A549 (cell line): ENCODE data around the gene SEMA4D. TPM values are rescaled to one million over a fixed set of nuclear protein-coding genes. Genes with fewer than 3 reads are reported as not detected.

Experiments
- ATAC-seq, 2 experiments: fragments of 200-7000 bp in 1 of 2; fragments of >200 bp in 1 of 2; cut with Nextera tagmentation in 1 of 2; cut with Tn5 transposase in 1 of 2; 3 replicates each; pipeline versions ENCODE4 v1.8.0 to v1.9.1; 2018 to 2020; ENCODE audit warnings: mild to moderate bottlenecking in 1 of 2, moderate library complexity in 1 of 2
- CTCF ChIA-PET: fragments of 300-600 bp; sonication (Branson Sonifier 250); formaldehyde crosslinking; extraction: SDS; loops from one replicate; lab custom pipeline; 2021; ENCODE audit warnings: antibody characterized with exemption, inconsistent platforms; lab: Yijun Ruan, JAX
- POLR2A ChIA-PET: fragments of 350-600 bp; formaldehyde crosslinking; extraction: SDS; loops from one replicate; lab custom pipeline; 2021; ENCODE audit warnings: antibody characterized with exemption, inconsistent platforms; lab: Yijun Ruan, JAX
- DNase-seq, 2 experiments: peaks; one replicate each; pipeline versions ENCODE4 v3.0.0 to v3.0.0-alpha.2; 2011 to 2016; ENCODE audit warnings: low read depth in 1 of 2, low spot score in 1 of 2
- FAIRE-seq: peaks from 2 replicates; lab custom pipeline; 2011; peaks lifted over from hg19 to GRCh38; lab: Jason Lieb, UNC
- H3K27ac ChIP-seq, 2 experiments: fragments of >200 bp; sonication (Bioruptor Twin); formaldehyde crosslinking; 3 replicates each; pipeline ENCODE4 v1.5.1; 2016 to 2017
- H3K4me1 ChIP-seq: fragments of >200 bp; sonication (Bioruptor Twin); formaldehyde crosslinking; 3 replicates; pipeline ENCODE4 v1.6.1; 2016
- H3K4me2 ChIP-seq: fragments of >200 bp; sonication (Bioruptor Twin); formaldehyde crosslinking; 3 replicates; pipeline ENCODE4 v1.6.1; 2016
- H3K4me3 ChIP-seq: fragments of >200 bp; sonication (Bioruptor Twin); formaldehyde crosslinking; 3 replicates; pipeline ENCODE4 v1.5.1; 2016
- H3K9me3 ChIP-seq: fragments of >200 bp; sonication (Bioruptor Twin); formaldehyde crosslinking; 3 replicates; pipeline ENCODE4 v1.6.1; 2016
- BHLHE40 ChIP-seq: IDR thresholded peaks from 2 replicates; pipeline ENCODE4 v1.6.1; 2012; ENCODE audit warnings: low read depth, low read length, inconsistent platforms
- CHD2 ChIP-seq: fragments of 150-350 bp; IDR thresholded peaks from 2 replicates; pipeline ENCODE4 v1.6.1; 2014; ENCODE audit warnings: low read length; ENCODE audit not compliant: partially characterized antibody
- EHMT2 ChIP-seq: fragments of 200-600 bp; sonication (generic); IDR thresholded peaks from 2 replicates; pipeline ENCODE4 v1.6.1; 2016; ENCODE audit warnings: antibody characterized with exemption, low read depth, mild to moderate bottlenecking, moderate library complexity
- EP300 ChIP-seq, 2 experiments: fragments of >200 bp; sonication (Bioruptor Twin); formaldehyde crosslinking; IDR thresholded peaks; 2 replicates in 1 of 2; 3 replicates in 1 of 2; pipeline ENCODE4 v1.6.1; 2016 to 2017
- HDAC2 ChIP-seq: fragments of 200-600 bp; sonication (generic); IDR thresholded peaks from 2 replicates; pipeline ENCODE4 v1.6.1; 2016
- HEYL ChIP-seq: fragments of 250-450 bp; sonication (Bioruptor Pico); IDR thresholded peaks from 2 replicates; pipeline ENCODE4 v1.8.0; 2021; ENCODE audit warnings: mild to moderate bottlenecking, moderate library complexity
- JUN ChIP-seq, 2 experiments: fragments of >200 bp; sonication (Bioruptor Twin); formaldehyde crosslinking; IDR thresholded peaks; 2 replicates in 1 of 2; 3 replicates in 1 of 2; pipeline ENCODE4 v1.6.1; 2016 to 2017
- MAFK ChIP-seq: fragments of 450-650 bp; IDR thresholded peaks from 2 replicates; pipeline ENCODE4 v1.6.1; 2014; ENCODE audit not compliant: partially characterized antibody
- MYC ChIP-seq: IDR thresholded peaks from 2 replicates; pipeline ENCODE4 v1.6.1; 2012; ENCODE audit warnings: mild to moderate bottlenecking, inconsistent platforms, low read length, improper control_type of control experiment, borderline replicate concordance
- NFE2L2 ChIP-seq: fragments of 150-350 bp; conservative IDR thresholded peaks from 2 replicates; pipeline ENCODE4 v1.6.1; 2014; ENCODE audit warnings: low read length
- NPAS2 ChIP-seq: fragments of 250-450 bp; sonication (Bioruptor Pico); IDR thresholded peaks from 2 replicates; pipeline ENCODE4 v1.8.0; 2022; ENCODE audit warnings: mild to moderate bottlenecking, moderate library complexity, borderline replicate concordance
- NR3C1 ChIP-seq: fragments of >200 bp; sonication (Bioruptor Twin); formaldehyde crosslinking; IDR thresholded peaks from 3 replicates; pipeline ENCODE4 v1.6.1; 2017
- RAD21 ChIP-seq, 2 experiments: fragments of >200 bp in 1 of 2; sonication (Bioruptor Twin) in 1 of 2; formaldehyde crosslinking in 1 of 2; IDR thresholded peaks in 1 of 2; conservative IDR thresholded peaks in 1 of 2; 2 replicates in 1 of 2; 3 replicates in 1 of 2; pipeline ENCODE4 v1.6.1; 2012 to 2018; ENCODE audit warnings: inconsistent platforms in 1 of 2
- RARB ChIP-seq: fragments of 250-450 bp; sonication (Bioruptor Pico); IDR thresholded peaks from 2 replicates; pipeline ENCODE4 v1.8.0; 2021; ENCODE audit warnings: mild to moderate bottlenecking, moderate library complexity
- RCOR1 ChIP-seq: fragments of 150-350 bp; IDR thresholded peaks from 2 replicates; pipeline ENCODE4 v1.6.1; 2014; ENCODE audit warnings: antibody characterized with exemption, low read length, low read depth
- WGBS: methylation state at CpG from one replicate; pipeline ENCODE4 v1.1.6; 2017; ENCODE audit errors: missing lambda C conversion rate; 5-methylcytosine and 5-hydroxymethylcytosine counted together
- polyA plus RNA-seq, 4 experiments: library from polyadenylated mRNA; depleted of rRNA in 3 of 4; stranded (reverse); fragments of >200 nt; fragmentation: RNase III in 1 of 4; extraction: RNeasy Plus Mini Kit Qiagen cat#74134 plus additional on column Dnase treatment in 1 of 4; gene quantifications; 2 replicates in 3 of 4; 3 replicates in 1 of 4; pipeline ENCODE4 v1.2.3, GENCODE V29; 2011 to 2017
- TF ChIP-seq, protein P1 (sequence below): fragments of >200 bp; sonication (Bioruptor Twin); formaldehyde crosslinking; IDR thresholded peaks from 3 replicates; pipeline ENCODE4 v1.5.1; 2016
- TF ChIP-seq, protein P2 (sequence below): fragments of 450-650 bp; IDR thresholded peaks from 2 replicates; pipeline ENCODE4 v1.6.1; 2014; ENCODE audit warnings: antibody characterized with exemption
- TF ChIP-seq, protein P3 (sequence below): fragments of 200-600 bp; sonication (generic); IDR thresholded peaks from 2 replicates; pipeline ENCODE4 v1.6.1; 2016; ENCODE audit warnings: antibody characterized with exemption, mild to moderate bottlenecking, moderate library complexity
- TF ChIP-seq, protein P4 (sequence below): IDR thresholded peaks from 2 replicates; pipeline ENCODE4 v1.6.1; 2012
- TF ChIP-seq, protein P5 (sequence below): fragments of 250-450 bp; sonication (Bioruptor Pico); IDR thresholded peaks from 2 replicates; pipeline ENCODE4 v1.5.0; 2020; ENCODE audit warnings: low read depth, mild to moderate bottlenecking, moderate library complexity

Gene SEMA4D
- polyA plus RNA-seq, 2 of the 4 experiments (the other 2 are of a cell fraction): 5.3 to 7.2 TPM

DNA sequence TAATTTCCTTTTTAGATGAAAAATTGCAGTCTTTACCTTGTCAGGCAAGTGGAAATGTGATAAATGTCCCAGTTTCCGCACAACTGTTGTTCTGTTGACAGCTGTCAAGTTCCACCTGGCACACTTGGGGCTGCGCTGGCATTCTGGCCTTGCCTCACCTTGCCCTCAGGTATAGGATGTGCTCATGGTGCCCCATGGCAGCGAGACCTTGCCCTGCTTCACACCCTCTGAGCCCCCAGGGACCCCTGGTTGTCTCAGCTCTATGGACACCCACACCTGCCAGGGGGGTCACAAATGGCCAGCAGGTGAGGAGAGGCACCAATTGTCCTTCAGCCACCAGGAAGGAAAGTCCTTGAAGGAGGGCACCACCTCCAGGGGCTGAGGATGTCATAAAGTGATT lies 37.5 kb upstream of the SEMA4D start:
- CTCF ChIA-PET: no interaction called here
- H3K4me3 ChIP-seq: no peak overlapping the region
- no peak overlapping the region for H3K27ac ChIP-seq
- WGBS: 63% methylated on average over 3 of the region's 3 CpGs
- no peak for ATAC-seq
- no peak for FAIRE-seq
- H3K4me1 ChIP-seq: peaks cover 5% of the 10 kb centered on the region; the same call in 1 of the 3 replicates
- no peak for DNase-seq
- H3K4me2 ChIP-seq: no peak overlapping the region
- no peak for TF ChIP-seq BHLHE40
- no peak for TF ChIP-seq MYC
- TF ChIP-seq HEYL: no peak
- TF ChIP-seq NFE2L2: no peak
- TF ChIP-seq, protein P1, sequence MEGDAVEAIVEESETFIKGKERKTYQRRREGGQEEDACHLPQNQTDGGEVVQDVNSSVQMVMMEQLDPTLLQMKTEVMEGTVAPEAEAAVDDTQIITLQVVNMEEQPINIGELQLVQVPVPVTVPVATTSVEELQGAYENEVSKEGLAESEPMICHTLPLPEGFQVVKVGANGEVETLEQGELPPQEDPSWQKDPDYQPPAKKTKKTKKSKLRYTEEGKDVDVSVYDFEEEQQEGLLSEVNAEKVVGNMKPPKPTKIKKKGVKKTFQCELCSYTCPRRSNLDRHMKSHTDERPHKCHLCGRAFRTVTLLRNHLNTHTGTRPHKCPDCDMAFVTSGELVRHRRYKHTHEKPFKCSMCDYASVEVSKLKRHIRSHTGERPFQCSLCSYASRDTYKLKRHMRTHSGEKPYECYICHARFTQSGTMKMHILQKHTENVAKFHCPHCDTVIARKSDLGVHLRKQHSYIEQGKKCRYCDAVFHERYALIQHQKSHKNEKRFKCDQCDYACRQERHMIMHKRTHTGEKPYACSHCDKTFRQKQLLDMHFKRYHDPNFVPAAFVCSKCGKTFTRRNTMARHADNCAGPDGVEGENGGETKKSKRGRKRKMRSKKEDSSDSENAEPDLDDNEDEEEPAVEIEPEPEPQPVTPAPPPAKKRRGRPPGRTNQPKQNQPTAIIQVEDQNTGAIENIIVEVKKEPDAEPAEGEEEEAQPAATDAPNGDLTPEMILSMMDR: no peak
- no peak for TF ChIP-seq EHMT2
- TF ChIP-seq, all 56 proteins: peak for 0
- POLR2A ChIA-PET: no interaction called here
- no peaks in the 10 kb centered on the region for H3K9me3 ChIP-seq

DNA sequence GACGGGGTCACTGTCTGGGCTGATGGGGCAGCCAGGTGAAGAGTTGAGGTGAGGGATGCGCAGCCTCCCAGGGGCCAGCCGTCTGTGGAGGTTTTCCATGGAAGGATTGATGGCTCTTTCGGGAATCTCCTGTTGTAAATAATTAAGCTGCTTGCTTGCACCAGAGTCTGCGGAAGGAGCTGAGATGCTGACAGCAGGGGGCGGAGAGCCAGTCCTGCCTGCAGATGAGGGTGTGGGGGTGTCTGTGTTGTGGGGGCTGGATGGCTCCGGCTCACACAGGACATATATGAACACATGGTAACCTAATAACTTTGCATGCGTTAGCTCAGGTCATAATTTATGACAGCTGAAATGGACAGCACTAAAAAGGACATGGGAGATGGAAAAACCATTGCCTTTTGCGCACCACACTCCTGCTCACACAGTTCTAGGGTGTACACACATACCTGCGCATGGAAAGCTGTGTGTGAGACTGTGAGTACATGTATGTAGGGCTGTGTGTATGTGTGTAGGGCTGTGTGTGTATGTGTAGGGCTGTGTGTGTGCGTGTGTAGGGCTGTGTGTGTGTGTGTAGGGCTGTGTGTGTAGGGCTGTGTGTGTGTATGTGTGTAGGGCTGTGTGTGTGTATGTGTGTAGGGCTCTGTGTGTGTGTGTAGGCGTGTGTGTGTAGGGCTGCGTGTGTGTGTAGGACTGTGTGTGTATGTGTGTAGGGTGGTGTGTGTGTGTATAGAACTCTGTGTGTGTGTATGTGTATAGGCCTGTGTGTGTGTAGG lies 36.8 kb upstream of the SEMA4D start:
- no peak for ATAC-seq
- Histone ChIP-seq H3K4me2 (peak overlapping the region; percentile 17; the same call in 1 of the 3 replicates), H3K4me1 (peaks cover 5% of the 10 kb centered on the region; the same call in 1 of the 3 replicates), H3K4me3 (no peak overlapping the region), H3K27ac (no peak overlapping the region), H3K9me3 (no peaks in the 10 kb centered on the region)
- POLR2A ChIA-PET: no interaction called here
- CTCF ChIA-PET: interaction anchor here (0.5 to 1.0 kb wide), 2 partner anchors 8 to 1186 kb away, joined by 3 read pairs; no protein-coding TSS in a partner anchor
- 73% methylated on average over 13 of the region's 13 CpGs for WGBS
- TF ChIP-seq JUN (IDR thresholded peaks at IDR 0.05) (no peak), RAD21 (conservative IDR thresholded peaks at IDR 0.05 in 1 of 2, IDR thresholded peaks at IDR 0.05 in 1 of 2) (no peak), CHD2 (no peak), HEYL (no peak), HDAC2 (no peak), EHMT2 (no peak), MYC (no peak), NPAS2 (CRISPR knock-in tag) (no peak), NR3C1 (no peak), EP300 (IDR thresholded peaks at IDR 0.05) (no peak), RCOR1 (no peak), MAFK (no peak), RARB (CRISPR knock-in tag) (no peak)
- TF ChIP-seq, protein P2, sequence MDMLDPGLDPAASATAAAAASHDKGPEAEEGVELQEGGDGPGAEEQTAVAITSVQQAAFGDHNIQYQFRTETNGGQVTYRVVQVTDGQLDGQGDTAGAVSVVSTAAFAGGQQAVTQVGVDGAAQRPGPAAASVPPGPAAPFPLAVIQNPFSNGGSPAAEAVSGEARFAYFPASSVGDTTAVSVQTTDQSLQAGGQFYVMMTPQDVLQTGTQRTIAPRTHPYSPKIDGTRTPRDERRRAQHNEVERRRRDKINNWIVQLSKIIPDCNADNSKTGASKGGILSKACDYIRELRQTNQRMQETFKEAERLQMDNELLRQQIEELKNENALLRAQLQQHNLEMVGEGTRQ: no peak
- TF ChIP-seq, protein P3, sequence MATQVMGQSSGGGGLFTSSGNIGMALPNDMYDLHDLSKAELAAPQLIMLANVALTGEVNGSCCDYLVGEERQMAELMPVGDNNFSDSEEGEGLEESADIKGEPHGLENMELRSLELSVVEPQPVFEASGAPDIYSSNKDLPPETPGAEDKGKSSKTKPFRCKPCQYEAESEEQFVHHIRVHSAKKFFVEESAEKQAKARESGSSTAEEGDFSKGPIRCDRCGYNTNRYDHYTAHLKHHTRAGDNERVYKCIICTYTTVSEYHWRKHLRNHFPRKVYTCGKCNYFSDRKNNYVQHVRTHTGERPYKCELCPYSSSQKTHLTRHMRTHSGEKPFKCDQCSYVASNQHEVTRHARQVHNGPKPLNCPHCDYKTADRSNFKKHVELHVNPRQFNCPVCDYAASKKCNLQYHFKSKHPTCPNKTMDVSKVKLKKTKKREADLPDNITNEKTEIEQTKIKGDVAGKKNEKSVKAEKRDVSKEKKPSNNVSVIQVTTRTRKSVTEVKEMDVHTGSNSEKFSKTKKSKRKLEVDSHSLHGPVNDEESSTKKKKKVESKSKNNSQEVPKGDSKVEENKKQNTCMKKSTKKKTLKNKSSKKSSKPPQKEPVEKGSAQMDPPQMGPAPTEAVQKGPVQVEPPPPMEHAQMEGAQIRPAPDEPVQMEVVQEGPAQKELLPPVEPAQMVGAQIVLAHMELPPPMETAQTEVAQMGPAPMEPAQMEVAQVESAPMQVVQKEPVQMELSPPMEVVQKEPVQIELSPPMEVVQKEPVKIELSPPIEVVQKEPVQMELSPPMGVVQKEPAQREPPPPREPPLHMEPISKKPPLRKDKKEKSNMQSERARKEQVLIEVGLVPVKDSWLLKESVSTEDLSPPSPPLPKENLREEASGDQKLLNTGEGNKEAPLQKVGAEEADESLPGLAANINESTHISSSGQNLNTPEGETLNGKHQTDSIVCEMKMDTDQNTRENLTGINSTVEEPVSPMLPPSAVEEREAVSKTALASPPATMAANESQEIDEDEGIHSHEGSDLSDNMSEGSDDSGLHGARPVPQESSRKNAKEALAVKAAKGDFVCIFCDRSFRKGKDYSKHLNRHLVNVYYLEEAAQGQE: no peak
- TF ChIP-seq, protein P4, sequence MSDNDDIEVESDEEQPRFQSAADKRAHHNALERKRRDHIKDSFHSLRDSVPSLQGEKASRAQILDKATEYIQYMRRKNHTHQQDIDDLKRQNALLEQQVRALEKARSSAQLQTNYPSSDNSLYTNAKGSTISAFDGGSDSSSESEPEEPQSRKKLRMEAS: no peak
- TF ChIP-seq, protein P5, sequence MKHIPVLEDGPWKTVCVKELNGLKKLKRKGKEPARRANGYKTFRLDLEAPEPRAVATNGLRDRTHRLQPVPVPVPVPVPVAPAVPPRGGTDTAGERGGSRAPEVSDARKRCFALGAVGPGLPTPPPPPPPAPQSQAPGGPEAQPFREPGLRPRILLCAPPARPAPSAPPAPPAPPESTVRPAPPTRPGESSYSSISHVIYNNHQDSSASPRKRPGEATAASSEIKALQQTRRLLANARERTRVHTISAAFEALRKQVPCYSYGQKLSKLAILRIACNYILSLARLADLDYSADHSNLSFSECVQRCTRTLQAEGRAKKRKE (CRISPR knock-in tag): no peak
- FAIRE-seq: no peak
- no peak for DNase-seq
